Measurements from ENCODE around the gene CIAO3. TPM values are rescaled to one million over a fixed set of nuclear protein-coding genes. Genes with fewer than 3 reads are reported as not detected.
A peak's percentile ranks its signal among the peaks of the same experiment; 100 is the strongest.

CIAO3 gene
- total RNA-seq, 1 experiment from 2014 or later: 51.9 TPM

GRCh38 chr16:718389-718788 is 22.4 kb downstream of the CIAO3 start:
- Mint-ChIP-seq H3K4me1 (ENCODE audit: low read depth, unreplicated experiment) (peaks cover 27% of the 10 kb centered on the region), H3K36me3 (ENCODE audit: insufficient read depth, unreplicated experiment) (peaks cover 82% of the 10 kb centered on the region), H3K4me3 (ENCODE audit: low read depth, unreplicated experiment) (peak overlapping the region; percentile 84), H3K27ac (ENCODE audit: unreplicated experiment) (peak overlapping the region; percentile 77), H3K9me3 (ENCODE audit: low read depth, unreplicated experiment) (no peaks in the 10 kb centered on the region), H3K27me3 (ENCODE audit: unreplicated experiment) (no peaks in the 10 kb centered on the region)
- intact Hi-C loops (cut with micrococcal nuclease; ENCODE audit: unreplicated experiment): no loop called here
- no peak for DNase-seq
- no peak for TF ChIP-seq CTCF (IDR thresholded peaks at IDR 0.05; ENCODE audit: unreplicated experiment)
- BruUV-seq (replicated peaks): no TSS peak
- CTCF ChIA-PET: no interaction called here

- CTCF ChIA-PET: no interaction called here
- H3K36me3 Mint-ChIP-seq (ENCODE audit: insufficient read depth, unreplicated experiment): peaks cover 86% of the 10 kb centered on the region
- H3K4me1 Mint-ChIP-seq (ENCODE audit: low read depth, unreplicated experiment): peaks cover 27% of the 10 kb centered on the region
- H3K4me3 Mint-ChIP-seq (ENCODE audit: low read depth, unreplicated experiment): no peak overlapping the region
- no TSS peak for BruUV-seq (replicated peaks)
- no peak overlapping the region for H3K27ac Mint-ChIP-seq (ENCODE audit: unreplicated experiment)
- no peaks in the 10 kb centered on the region for H3K9me3 Mint-ChIP-seq (ENCODE audit: low read depth, unreplicated experiment)
- no peak for TF ChIP-seq CTCF (IDR thresholded peaks at IDR 0.05; ENCODE audit: unreplicated experiment)
- intact Hi-C loops (cut with micrococcal nuclease; ENCODE audit: unreplicated experiment): no loop called here
- no peaks in the 10 kb centered on the region for H3K27me3 Mint-ChIP-seq (ENCODE audit: unreplicated experiment)
- DNase-seq: no peak
These were observed 23.1 kb downstream of the CIAO3 start for GRCh38 chr16:717450-718245.

GRCh38 chr16:716768-717325 is 23.9 kb downstream of the CIAO3 start:
- H3K9me3 Mint-ChIP-seq (ENCODE audit: low read depth, unreplicated experiment): no peaks in the 10 kb centered on the region
- peak overlapping the region; percentile 78 for H3K4me3 Mint-ChIP-seq (ENCODE audit: low read depth, unreplicated experiment)

GRCh38 chr16:716200-716568 is 24.6 kb downstream of the CIAO3 start:
- intact Hi-C loops (cut with micrococcal nuclease; ENCODE audit: unreplicated experiment): no loop called here
- no peak for TF ChIP-seq CTCF (IDR thresholded peaks at IDR 0.05; ENCODE audit: unreplicated experiment)
- CTCF ChIA-PET: interaction anchor here (0.7 to 1.3 kb wide), 5 partner anchors 10 to 69 kb away, joined by 3 to 10 read pairs (median 4); partner anchors contain the start of genes CCDC78, CIAO3 and HAGHL
- peaks cover 75% of the 10 kb centered on the region for H3K36me3 Mint-ChIP-seq (ENCODE audit: insufficient read depth, unreplicated experiment)
- peak; percentile 77 for DNase-seq
- H3K27me3 Mint-ChIP-seq (ENCODE audit: unreplicated experiment): peaks cover 6% of the 10 kb centered on the region
- BruUV-seq (replicated peaks): no TSS peak
- peaks cover 27% of the 10 kb centered on the region for H3K4me1 Mint-ChIP-seq (ENCODE audit: low read depth, unreplicated experiment)
- no peaks in the 10 kb centered on the region for H3K9me3 Mint-ChIP-seq (ENCODE audit: low read depth, unreplicated experiment)
- H3K4me3 Mint-ChIP-seq (ENCODE audit: low read depth, unreplicated experiment): peak overlapping the region; percentile 78
- H3K27ac Mint-ChIP-seq (ENCODE audit: unreplicated experiment): peak overlapping the region; percentile 83

More at GRCh38 chr16:716768-717325, 23.9 kb downstream of the CIAO3 start:
- no TSS peak for BruUV-seq (replicated peaks)
- H3K27me3 Mint-ChIP-seq (ENCODE audit: unreplicated experiment): no peaks in the 10 kb centered on the region
- no peak for DNase-seq
- peaks cover 82% of the 10 kb centered on the region for H3K36me3 Mint-ChIP-seq (ENCODE audit: insufficient read depth, unreplicated experiment)
- intact Hi-C loops (cut with micrococcal nuclease; ENCODE audit: unreplicated experiment): no loop called here
- TF ChIP-seq CTCF (IDR thresholded peaks at IDR 0.05; ENCODE audit: unreplicated experiment): no peak
- H3K27ac Mint-ChIP-seq (ENCODE audit: unreplicated experiment): peak overlapping the region; percentile 83
- CTCF ChIA-PET: interaction anchor here (0.9 to 1.3 kb wide), 2 partner anchors 9 to 24 kb away, joined by 5 to 10 read pairs; partner anchors contain the start of genes CCDC78, CIAO3 and HAGHL
- H3K4me1 Mint-ChIP-seq (ENCODE audit: low read depth, unreplicated experiment): peaks cover 27% of the 10 kb centered on the region

Data from Calu3 (cell line).